H9 (cell line): Measurements from ENCODE around the gene LRRC36. TPM values are rescaled to one million over a fixed set of nuclear protein-coding genes. Genes with fewer than 3 reads are reported as not detected.

Experiments
- DNase-seq: peaks from one replicate; pipeline ENCODE4 v3.0.0-alpha.2; 2017
- H2AFZ ChIP-seq: one replicate; pipeline ENCODE4 v1.6.1; 2013; ENCODE audit warnings: mild to moderate bottlenecking, low read length, control low read depth, moderate library complexity
- H2AK5ac ChIP-seq: 2 replicates; pipeline ENCODE4 v1.6.1; 2013; ENCODE audit warnings: low read length, control low read depth, mixed read lengths; ENCODE audit not compliant: insufficient read length
- H2BK120ac ChIP-seq: one replicate; pipeline ENCODE4 v1.6.1; 2013; ENCODE audit warnings: low read depth, mild to moderate bottlenecking, low read length, control low read depth, inconsistent platforms; ENCODE audit not compliant: poor library complexity, severe bottlenecking
- H2BK12ac ChIP-seq: 2 replicates; pipeline ENCODE4 v1.6.1; 2013; ENCODE audit warnings: low read length, control low read depth, mixed read lengths, low read depth; ENCODE audit not compliant: insufficient read length
- H2BK15ac ChIP-seq: 2 replicates; pipeline ENCODE4 v1.6.1; 2013; ENCODE audit warnings: low read depth, low read length, control low read depth
- H2BK20ac ChIP-seq: one replicate; pipeline ENCODE4 v1.6.1; 2013; ENCODE audit warnings: low read depth, mild to moderate bottlenecking, low read length, control low read depth, inconsistent platforms; ENCODE audit not compliant: poor library complexity, severe bottlenecking
- H2BK5ac ChIP-seq: 2 replicates; pipeline ENCODE4 v1.6.1; 2013; ENCODE audit warnings: low read length, control low read depth, mixed read lengths; ENCODE audit not compliant: insufficient read length
- H3K14ac ChIP-seq: 2 replicates; pipeline ENCODE4 v1.6.1; 2013; ENCODE audit warnings: low read length, control low read depth; ENCODE audit not compliant: insufficient read depth
- H3K18ac ChIP-seq: 2 replicates; pipeline ENCODE4 v1.6.1; 2013; ENCODE audit warnings: low read depth, mild to moderate bottlenecking, mixed read lengths, low read length, control low read depth; ENCODE audit not compliant: insufficient read length
- H3K23ac ChIP-seq: 2 replicates; pipeline ENCODE4 v1.6.1; 2013; ENCODE audit warnings: low read length, control low read depth, mixed read lengths, low read depth; ENCODE audit not compliant: insufficient read length
- H3K23me2 ChIP-seq: 2 replicates; pipeline ENCODE4 v1.6.1; 2013; ENCODE audit warnings: low read depth, mild to moderate bottlenecking, mixed read lengths, low read length, control low read depth; ENCODE audit not compliant: insufficient read length, poor library complexity, severe bottlenecking
- H3K27ac ChIP-seq: 2 replicates; pipeline ENCODE4 v1.5.1; 2013; ENCODE audit warnings: low read length, control low read depth, mixed read lengths, low read depth; ENCODE audit not compliant: insufficient read length
- H3K27me3 ChIP-seq: 2 replicates; pipeline ENCODE4 v1.6.1; 2013; ENCODE audit warnings: low read length, control low read depth, inconsistent platforms; ENCODE audit not compliant: insufficient read depth
- H3K4ac ChIP-seq: 2 replicates; pipeline ENCODE4 v1.6.1; 2013; ENCODE audit warnings: low read depth, mild to moderate bottlenecking, control low read depth, inconsistent platforms, low read length, moderate library complexity
- H3K4me1 ChIP-seq: 2 replicates; pipeline ENCODE4 v1.6.1; 2013; ENCODE audit warnings: low read length, control low read depth, inconsistent platforms; ENCODE audit not compliant: insufficient read depth
- H3K4me2 ChIP-seq: 2 replicates; pipeline ENCODE4 v1.6.1; 2013; ENCODE audit warnings: low read length, control low read depth, mixed read lengths; ENCODE audit not compliant: insufficient read length, insufficient read depth
- H3K56ac ChIP-seq: 2 replicates; pipeline ENCODE4 v1.6.1; 2013; ENCODE audit warnings: low read depth, mild to moderate bottlenecking, mixed read lengths, low read length, control low read depth; ENCODE audit not compliant: insufficient read length
- H3K79me1 ChIP-seq: 2 replicates; pipeline ENCODE4 v1.6.1; 2013; ENCODE audit warnings: low read depth, mild to moderate bottlenecking, moderate library complexity, low read length, control low read depth, inconsistent platforms; ENCODE audit not compliant: insufficient read depth, poor library complexity, severe bottlenecking
- H3K79me2 ChIP-seq: 2 replicates; pipeline ENCODE4 v1.6.1; 2013; ENCODE audit warnings: low read length, control low read depth, inconsistent platforms; ENCODE audit not compliant: insufficient read depth
- H3K9ac ChIP-seq: 2 replicates; pipeline ENCODE4 v1.6.1; 2013; ENCODE audit warnings: low read length, control low read depth, mixed read lengths; ENCODE audit not compliant: insufficient read length; ENCODE audit errors: extremely low read depth
- H3K9me3 ChIP-seq: one replicate; pipeline ENCODE4 v1.6.1; 2013; ENCODE audit warnings: low read depth, low read length, inconsistent platforms; ENCODE audit not compliant: control insufficient read depth
- H3T11ph ChIP-seq: one replicate; pipeline ENCODE4 v1.6.1; 2013; ENCODE audit warnings: mild to moderate bottlenecking, low read length, control low read depth, inconsistent platforms
- H4K20me1 ChIP-seq: one replicate; pipeline ENCODE4 v1.6.1; 2013; ENCODE audit not compliant: control insufficient read depth, insufficient read length, insufficient read depth
- H4K5ac ChIP-seq: 2 replicates; pipeline ENCODE4 v1.6.1; 2013; ENCODE audit warnings: low read depth, mild to moderate bottlenecking, mixed read lengths, low read length, control low read depth; ENCODE audit not compliant: insufficient read length
- H4K8ac ChIP-seq: replicated peaks from 2 replicates; pipeline ENCODE4 v1.6.1; 2013; ENCODE audit warnings: low read length, control low read depth, mixed read lengths, low read depth; ENCODE audit not compliant: insufficient read length
- H4K91ac ChIP-seq: 2 replicates; pipeline ENCODE4 v1.6.1; 2013; ENCODE audit warnings: low read depth, mild to moderate bottlenecking, moderate library complexity, mixed read lengths, low read length, control low read depth; ENCODE audit not compliant: insufficient read length
- H3K27ac Mint-ChIP-seq, 3 experiments: 2 replicates in 2 of 3; 3 replicates in 1 of 3; pipeline ENCODE4 v1.8.0; 2020 to 2021; ENCODE audit warnings: mixed read lengths in 3 of 3, mild to moderate bottlenecking in 1 of 3, moderate library complexity in 1 of 3
- H3K27me3 Mint-ChIP-seq: 2 replicates; pipeline ENCODE4 v1.8.0; 2021; ENCODE audit warnings: low read depth, mild to moderate bottlenecking, moderate library complexity, mixed read lengths
- H3K36me3 Mint-ChIP-seq, 3 experiments: 2 replicates in 2 of 3; 3 replicates in 1 of 3; pipeline ENCODE4 v1.8.0; 2020 to 2021; ENCODE audit warnings: low read depth in 3 of 3, mixed read lengths in 3 of 3; ENCODE audit not compliant: insufficient read depth in 1 of 3
- H3K4me1 Mint-ChIP-seq, 2 experiments: 2 replicates each; pipeline ENCODE4 v1.8.0; 2020; ENCODE audit warnings: mixed read lengths in 2 of 2
- H3K4me3 Mint-ChIP-seq, 2 experiments: 2 replicates in 1 of 2; 3 replicates in 1 of 2; pipeline ENCODE4 v1.8.0; 2020 to 2021; ENCODE audit warnings: mild to moderate bottlenecking in 2 of 2, mixed read lengths in 2 of 2, moderate library complexity in 1 of 2
- H3K9me3 Mint-ChIP-seq, 2 experiments: 2 replicates in 1 of 2; 3 replicates in 1 of 2; pipeline ENCODE4 v1.8.0; 2020; ENCODE audit warnings: mild to moderate bottlenecking in 2 of 2, mixed read lengths in 2 of 2, moderate library complexity in 1 of 2
- CTCF ChIP-seq: fragments of 200-600 bp; sonication (generic); conservative IDR thresholded peaks from 3 replicates; pipeline ENCODE4 v1.8.0; 2021; ENCODE audit warnings: antibody characterized with exemption, mild to moderate bottlenecking
- WGBS: extraction: QIAGEN DNeasy Blood & Tissue Kit; methylation state at CpG from one replicate; pipeline ENCODE4 v1.1.7; 2013; ENCODE audit warnings: missing lambda C conversion rate, low lambda C conversion rate, mixed read lengths; ENCODE audit not compliant: insufficient read length; ENCODE audit errors: extremely low coverage; 5-methylcytosine and 5-hydroxymethylcytosine counted together
- total RNA-seq: library from RNA; stranded (reverse); gene quantifications from 2 replicates; pipeline ENCODE4 v1.2.1, GENCODE V29; 2021

Gene LRRC36
- total RNA-seq, 1 experiment from 2014 or later = not detected

GRCh38 chr16:67302076-67302475, 24.5 kb upstream of the LRRC36 start:
- H3K4me2 ChIP-seq = no peak overlapping the region
- no peak overlapping the region for H4K8ac ChIP-seq
- no peak overlapping the region for H2BK120ac ChIP-seq
- H4K20me1 ChIP-seq = no peaks in the 10 kb centered on the region
- H3K27ac Mint-ChIP-seq = no peak overlapping the region
- WGBS = no CpG with 5 or more reads among the region's 7 CpGs
- no peak overlapping the region for H4K91ac ChIP-seq
- H3K4me3 Mint-ChIP-seq = no peak overlapping the region
- no peaks in the 10 kb centered on the region for H3K4me1 ChIP-seq
- no peaks in the 10 kb centered on the region for H3K36me3 Mint-ChIP-seq
- H2AK5ac ChIP-seq = no peak overlapping the region
- H3K18ac ChIP-seq = no peak overlapping the region
- H2AFZ ChIP-seq = no peak overlapping the region
- no peaks in the 10 kb centered on the region for H3K27me3 ChIP-seq
- no peaks in the 10 kb centered on the region for H3K79me1 ChIP-seq
- no peak overlapping the region for H2BK20ac ChIP-seq
- H4K5ac ChIP-seq = no peak overlapping the region
- H3K4me1 Mint-ChIP-seq = no peaks in the 10 kb centered on the region
- H2BK15ac ChIP-seq = no peak overlapping the region
- no peak overlapping the region for H2BK5ac ChIP-seq
- no peaks in the 10 kb centered on the region for H3K79me2 ChIP-seq
- no peak overlapping the region for H2BK12ac ChIP-seq
- peaks cover 47% of the 10 kb centered on the region for H3K27me3 Mint-ChIP-seq
- no peaks in the 10 kb centered on the region for H3K9me3 ChIP-seq
- H3K27ac ChIP-seq = no peak overlapping the region
- H3K9ac ChIP-seq = no peak overlapping the region
- H3K23ac ChIP-seq = no peak overlapping the region
- H3K9me3 Mint-ChIP-seq = no peaks in the 10 kb centered on the region
- no peak overlapping the region for H3K14ac ChIP-seq
- no peak for TF ChIP-seq CTCF
- H3K4ac ChIP-seq = no peak overlapping the region
- H3K56ac ChIP-seq = no peak overlapping the region
- no peak overlapping the region for H3T11ph ChIP-seq
- no peaks in the 10 kb centered on the region for H3K23me2 ChIP-seq
- no peak for DNase-seq
